ENCODE data around the gene DENND1C.

DENND1C gene

GRCh38 chr19:6476896-6477431 lies 4.6 kb downstream of the DENND1C start:
- DNase-seq, result no peak

- DNase-seq, result peak; percentile 77
Observed at GRCh38 chr19:6476155-6476895, 5.3 kb downstream of the DENND1C start.

- no peak for DNase-seq
Observed at GRCh38 chr19:6475321-6476108, 6.1 kb downstream of the DENND1C start.

GRCh38 chr19:6473647-6474046 lies 7.9 kb downstream of the DENND1C start:
- DNase-seq, result no peak

GRCh38 chr19:6472713-6473112 lies 8.9 kb downstream of the DENND1C start:
- no peak for DNase-seq

GRCh38 chr19:6471076-6471475 lies 10.5 kb downstream of the DENND1C start:
- DNase-seq, result no peak

GRCh38 chr19:6470173-6470572 lies 11.4 kb downstream of the DENND1C start:
- DNase-seq, result no peak

GRCh38 chr19:6467384-6467783 lies 14.2 kb downstream of the DENND1C start:
- no peak for DNase-seq

GRCh38 chr19:6466526-6467248 lies 14.9 kb downstream of the DENND1C start:
- DNase-seq, result no peak

GRCh38 chr19:6465663-6466062 lies 15.9 kb downstream of the DENND1C start:
- DNase-seq, result no peak

GRCh38 chr19:6465006-6465405 lies 16.6 kb downstream of the DENND1C start:
- DNase-seq, result no peak

- peak; percentile 85 for DNase-seq
Observed at GRCh38 chr19:6464070-6464873, 17.3 kb downstream of the DENND1C start, which contains the start of gene CRB3. CRB3 (plus strand) TSS chr19:6464271; CDS start chr19:6464702, 431 bp downstream.

GRCh38 chr19:6460099-6460884 lies 21.3 kb downstream of the DENND1C start:
- DNase-seq, result peak; percentile 95

- DNase-seq, result peak; percentile 45
Observed at GRCh38 chr19:6459262-6460098, 22.1 kb downstream of the DENND1C start, which contains the start of gene SLC25A23. SLC25A23 (minus strand) TSS chr19:6459792; CDS start chr19:6459628, 164 bp downstream.

- DNase-seq, result no peak
Observed at GRCh38 chr19:6458695-6459261, 22.8 kb downstream of the DENND1C start.

GRCh38 chr19:6457958-6458694 lies 23.5 kb downstream of the DENND1C start:
- no peak for DNase-seq

- no peak for DNase-seq
Observed at GRCh38 chr19:6455924-6456323, 25.7 kb downstream of the DENND1C start.

- no peak for DNase-seq
Observed at GRCh38 chr19:6453951-6454565, 27.5 kb downstream of the DENND1C start.

GRCh38 chr19:6452899-6453298 lies 28.7 kb downstream of the DENND1C start:
- no peak for DNase-seq

All from NCI-H774 (cell line).